Loucy (cell line): ENCODE data around the gene EDEM2.

Experiments
- H2AFZ ChIP-seq: fragments of 200-600 bp; sonication (generic); 2 replicates; pipeline ENCODE4 v1.6.0; 2016; ENCODE audit warnings: antibody characterized with exemption, mild to moderate bottlenecking, low read length, moderate library complexity
- H3F3A ChIP-seq: fragments of 200-600 bp; 2 replicates; pipeline ENCODE4 v1.6.0; 2016; ENCODE audit warnings: antibody characterized with exemption, low read depth, mild to moderate bottlenecking
- H3K27me3 ChIP-seq: fragments of 200-600 bp; sonication (generic); 2 replicates; pipeline ENCODE4 v1.6.1; 2014; ENCODE audit warnings: low read length, mild to moderate bottlenecking; ENCODE audit not compliant: insufficient read depth, poor library complexity, severe bottlenecking
- H3K36me3 ChIP-seq: fragments of 200-600 bp; sonication (generic); 2 replicates; pipeline ENCODE4 v1.6.1; 2016; ENCODE audit warnings: low read length; ENCODE audit not compliant: insufficient read depth
- H3K4me1 ChIP-seq: fragments of 200-600 bp; sonication (generic); 2 replicates; pipeline ENCODE4 v1.5.1; 2014; ENCODE audit warnings: low read length, mild to moderate bottlenecking; ENCODE audit not compliant: insufficient read depth, poor library complexity, severe bottlenecking
- H3K4me2 ChIP-seq: fragments of 200-600 bp; sonication (generic); 2 replicates; pipeline ENCODE4 v1.6.0; 2014; ENCODE audit warnings: antibody characterized with exemption, low read length, low read depth, mild to moderate bottlenecking; ENCODE audit not compliant: poor library complexity, severe bottlenecking
- H3K4me3 ChIP-seq: fragments of 200-600 bp; sonication (generic); 2 replicates; pipeline ENCODE4 v1.5.1; 2014; ENCODE audit warnings: low read length, mild to moderate bottlenecking, mixed read lengths; ENCODE audit not compliant: poor library complexity, severe bottlenecking
- H3K79me2 ChIP-seq: fragments of 200-600 bp; sonication (generic); 2 replicates; pipeline ENCODE4 v1.6.1; 2014; ENCODE audit warnings: low read length; ENCODE audit not compliant: insufficient read depth
- H3K9ac ChIP-seq: fragments of 200-600 bp; sonication (generic); 2 replicates; pipeline ENCODE4 v1.6.0; 2014; ENCODE audit warnings: mild to moderate bottlenecking, low read depth, low read length, moderate library complexity; ENCODE audit not compliant: poor library complexity, severe bottlenecking
- H3K9me2 ChIP-seq: fragments of 200-600 bp; sonication (generic); replicated peaks from 2 replicates; pipeline ENCODE4 v1.6.1; 2016; ENCODE audit warnings: low read depth, low read length, mixed read lengths
- H3K9me3 ChIP-seq: fragments of 200-600 bp; sonication (generic); 2 replicates; pipeline ENCODE4 v1.6.1; 2014; ENCODE audit warnings: mild to moderate bottlenecking, antibody characterized with exemption, low read length, low read depth; ENCODE audit not compliant: insufficient read depth
- H4K20me1 ChIP-seq: fragments of 200-600 bp; sonication (generic); 2 replicates; pipeline ENCODE4 v1.6.0; 2014; ENCODE audit warnings: antibody characterized with exemption, low read length, mild to moderate bottlenecking; ENCODE audit not compliant: insufficient read depth, poor library complexity, severe bottlenecking
- EZH2phosphoT487 ChIP-seq: fragments of 200-600 bp; IDR thresholded peaks from 2 replicates; pipeline ENCODE4 v1.6.1; 2018; ENCODE audit warnings: antibody characterized with exemption, mild to moderate bottlenecking, moderate library complexity, borderline replicate concordance
- TF ChIP-seq, protein P1 (sequence below): fragments of 200-600 bp; sonication (generic); conservative IDR thresholded peaks from 2 replicates; pipeline ENCODE4 v1.5.1; 2014; ENCODE audit warnings: mild to moderate bottlenecking, antibody characterized with exemption, low read length

Gene EDEM2

DNA sequence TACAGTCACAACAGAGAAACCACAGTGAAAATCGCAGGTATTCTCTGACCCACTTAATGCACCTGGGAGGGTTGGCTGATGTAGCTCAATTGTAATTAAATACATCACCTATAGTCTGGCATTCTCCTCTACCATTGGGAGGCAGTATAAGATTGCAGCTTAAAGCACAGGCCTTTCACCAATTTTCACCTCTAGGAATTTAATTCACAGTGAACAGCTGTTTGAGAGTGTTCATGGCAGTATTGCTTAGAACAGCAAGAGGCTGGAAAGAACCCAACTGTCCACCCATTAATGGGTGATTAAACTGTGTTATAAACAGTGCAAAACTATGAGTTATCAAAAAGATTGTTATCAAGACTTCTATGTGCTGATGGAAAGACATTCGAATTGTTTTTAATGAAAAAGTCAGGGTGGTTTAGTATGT is 2.0 kb downstream of the EDEM2 start:
- Histone ChIP-seq H3K27me3 (no peaks in the 10 kb centered on the region), H3K9me3 (no peaks in the 10 kb centered on the region), H3F3A (no peaks in the 10 kb centered on the region), H3K9ac (no peak overlapping the region), H3K79me2 (peaks cover 8% of the 10 kb centered on the region), H3K4me2 (no peak overlapping the region), H3K9me2 (no peaks in the 10 kb centered on the region), H3K4me1 (peaks cover 16% of the 10 kb centered on the region), H3K4me3 (no peak overlapping the region), H4K20me1 (no peaks in the 10 kb centered on the region), H2AFZ (no peak overlapping the region), H3K36me3 (no peaks in the 10 kb centered on the region)
- TF ChIP-seq, protein P1, sequence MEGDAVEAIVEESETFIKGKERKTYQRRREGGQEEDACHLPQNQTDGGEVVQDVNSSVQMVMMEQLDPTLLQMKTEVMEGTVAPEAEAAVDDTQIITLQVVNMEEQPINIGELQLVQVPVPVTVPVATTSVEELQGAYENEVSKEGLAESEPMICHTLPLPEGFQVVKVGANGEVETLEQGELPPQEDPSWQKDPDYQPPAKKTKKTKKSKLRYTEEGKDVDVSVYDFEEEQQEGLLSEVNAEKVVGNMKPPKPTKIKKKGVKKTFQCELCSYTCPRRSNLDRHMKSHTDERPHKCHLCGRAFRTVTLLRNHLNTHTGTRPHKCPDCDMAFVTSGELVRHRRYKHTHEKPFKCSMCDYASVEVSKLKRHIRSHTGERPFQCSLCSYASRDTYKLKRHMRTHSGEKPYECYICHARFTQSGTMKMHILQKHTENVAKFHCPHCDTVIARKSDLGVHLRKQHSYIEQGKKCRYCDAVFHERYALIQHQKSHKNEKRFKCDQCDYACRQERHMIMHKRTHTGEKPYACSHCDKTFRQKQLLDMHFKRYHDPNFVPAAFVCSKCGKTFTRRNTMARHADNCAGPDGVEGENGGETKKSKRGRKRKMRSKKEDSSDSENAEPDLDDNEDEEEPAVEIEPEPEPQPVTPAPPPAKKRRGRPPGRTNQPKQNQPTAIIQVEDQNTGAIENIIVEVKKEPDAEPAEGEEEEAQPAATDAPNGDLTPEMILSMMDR, result peak; percentile 94
- TF ChIP-seq EZH2phosphoT487, result no peak

GRCh38 chr20:35144694-35145093 is 2.4 kb downstream of the EDEM2 start:
- Histone ChIP-seq H3K4me3 (no peak overlapping the region), H3K36me3 (no peaks in the 10 kb centered on the region), H3F3A (no peaks in the 10 kb centered on the region), H3K9me2 (no peaks in the 10 kb centered on the region), H3K4me1 (peaks cover 16% of the 10 kb centered on the region), H3K79me2 (peaks cover 8% of the 10 kb centered on the region), H3K27me3 (no peaks in the 10 kb centered on the region), H2AFZ (no peak overlapping the region), H3K9ac (no peak overlapping the region), H4K20me1 (no peaks in the 10 kb centered on the region), H3K9me3 (no peaks in the 10 kb centered on the region), H3K4me2 (no peak overlapping the region)
- TF ChIP-seq, protein P1, result no peak
- TF ChIP-seq EZH2phosphoT487, result no peak

DNA sequence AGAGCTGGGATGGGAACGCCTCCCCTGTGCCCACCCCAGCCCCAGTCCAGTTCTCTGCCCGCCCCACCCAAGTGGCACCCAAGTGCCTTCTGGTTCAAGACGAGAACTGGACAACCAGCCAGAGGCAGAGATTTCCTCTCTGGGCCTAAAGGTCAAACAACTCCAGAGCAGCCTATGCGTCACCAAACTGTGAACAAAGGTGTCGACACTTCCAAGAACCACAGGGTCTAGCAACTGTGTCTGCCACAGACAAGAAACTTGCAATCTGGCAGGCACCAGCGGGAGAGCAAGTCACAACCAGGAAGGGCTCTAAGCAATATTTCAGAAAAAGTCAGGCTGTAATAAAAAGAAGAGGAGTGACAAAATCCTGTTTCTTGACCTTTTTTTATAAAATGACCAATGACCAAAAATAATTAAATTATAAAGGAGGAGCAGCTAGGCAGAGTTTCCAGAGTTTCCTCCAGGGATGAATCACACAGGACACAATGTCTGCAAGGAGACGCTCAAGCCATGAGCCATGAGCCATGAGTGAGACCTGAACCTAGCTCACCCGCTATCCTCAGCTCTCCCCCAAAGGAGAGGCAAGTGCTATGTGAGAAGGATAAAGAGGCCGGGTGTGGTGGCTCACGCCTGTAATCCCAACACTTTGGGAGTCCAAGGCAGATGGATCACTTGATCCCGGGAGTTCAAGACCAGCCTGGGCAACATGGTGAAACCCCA is 11.1 kb downstream of the EDEM2 start:
- no peak overlapping the region for H3K4me3 ChIP-seq
- H3K27me3 ChIP-seq, result no peaks in the 10 kb centered on the region
- TF ChIP-seq, protein P1, result no peak
- no peak for TF ChIP-seq EZH2phosphoT487
- no peaks in the 10 kb centered on the region for H3K4me1 ChIP-seq
- H3K9ac ChIP-seq, result no peak overlapping the region
- H3F3A ChIP-seq, result no peaks in the 10 kb centered on the region
- no peaks in the 10 kb centered on the region for H3K9me2 ChIP-seq
- no peaks in the 10 kb centered on the region for H3K79me2 ChIP-seq
- no peak overlapping the region for H2AFZ ChIP-seq
- H4K20me1 ChIP-seq, result no peaks in the 10 kb centered on the region
- peaks cover 13% of the 10 kb centered on the region; the same call in 1 of the 2 replicates for H3K36me3 ChIP-seq
- H3K4me2 ChIP-seq, result no peak overlapping the region
- no peaks in the 10 kb centered on the region for H3K9me3 ChIP-seq
